HepG2 (cell line): ENCODE measurements around the gene GRB2. TPM values are rescaled to one million over a fixed set of nuclear protein-coding genes. Genes with fewer than 3 reads are reported as not detected.

ENCODE experiments used
- CSRNP2 ChIP-seq: sonication (generic); formaldehyde crosslinking; conservative IDR thresholded peaks from 2 replicates; pipeline ENCODE4 v1.8.0; 2022; ENCODE audit warnings: low read depth, missing genetic modification reagents
- DNMT3B ChIP-seq: conservative IDR thresholded peaks from 2 replicates; pipeline ENCODE4 v1.6.1; 2016; ENCODE audit warnings: missing biosample characterization, control low read depth
- ESRRA ChIP-seq: sonication (generic); formaldehyde crosslinking; IDR thresholded peaks from 2 replicates; pipeline ENCODE4 v1.5.1; 2020; ENCODE audit warnings: mild to moderate bottlenecking, low read depth, missing genetic modification reagents
- GMEB2 ChIP-seq: IDR thresholded peaks from 2 replicates; pipeline ENCODE4 v1.6.1; 2016; ENCODE audit warnings: missing biosample characterization, missing genetic modification reagents, low read depth
- GTF2F1 ChIP-seq: fragments of 150-350 bp; IDR thresholded peaks from 2 replicates; pipeline ENCODE4 v1.6.1; 2014; ENCODE audit warnings: low read length
- KLF12 ChIP-seq: sonication (generic); formaldehyde crosslinking; IDR thresholded peaks from 2 replicates; pipeline ENCODE4 v1.4.0; 2020; ENCODE audit warnings: missing genetic modification reagents, borderline replicate concordance
- MAFF ChIP-seq: IDR thresholded peaks from 2 replicates; pipeline ENCODE4 v1.6.1; 2011; ENCODE audit warnings: low read depth, low read length, improper control_type of control experiment
- NCOR1 ChIP-seq: fragments of 200-600 bp; sonication (generic); IDR thresholded peaks from 2 replicates; pipeline ENCODE4 v1.7.0; 2017; ENCODE audit warnings: antibody characterized with exemption, low read length, borderline replicate concordance
- POGZ ChIP-seq: sonication (generic); formaldehyde crosslinking; IDR thresholded peaks from 2 replicates; pipeline ENCODE4 v1.4.0; 2020; ENCODE audit warnings: mild to moderate bottlenecking, missing genetic modification reagents
- SAFB2 ChIP-seq: sonication (generic); formaldehyde crosslinking; IDR thresholded peaks from 2 replicates; pipeline ENCODE4 v1.5.1; 2020; ENCODE audit warnings: missing genetic modification reagents, low read depth, mild to moderate bottlenecking, borderline replicate concordance
- SATB2 ChIP-seq: sonication (generic); formaldehyde crosslinking; IDR thresholded peaks from 2 replicates; pipeline ENCODE4 v1.5.0; 2020; ENCODE audit warnings: missing genetic modification reagents
- SP1 ChIP-seq, 2 experiments: fragments of 450-650 bp in 1 of 2; sonication (generic) in 1 of 2; formaldehyde crosslinking in 1 of 2; IDR thresholded peaks; 2 replicates each; pipeline versions ENCODE4 v1.4.0 to v1.6.1; 2016 to 2020; ENCODE audit warnings: missing genetic modification reagents in 1 of 2
- SRSF4 ChIP-seq: fragments of 200-400 bp; formaldehyde crosslinking; IDR thresholded peaks from one replicate; pipeline ENCODE4 v1.6.1; 2018; ENCODE audit warnings: mild to moderate bottlenecking, low read depth, low read length, moderate library complexity; ENCODE audit not compliant: poor library complexity, severe bottlenecking
- TCF7L2 ChIP-seq: IDR thresholded peaks from 2 replicates; pipeline ENCODE4 v1.6.1; 2011; ENCODE audit warnings: mild to moderate bottlenecking, low read depth, low read length, moderate library complexity
- TP53 ChIP-seq: sonication (generic); formaldehyde crosslinking; conservative IDR thresholded peaks from 2 replicates; pipeline ENCODE4 v1.4.0; 2020; ENCODE audit warnings: missing genetic modification reagents
- ZFAT ChIP-seq: sonication (generic); formaldehyde crosslinking; conservative IDR thresholded peaks from 2 replicates; pipeline ENCODE4 v1.8.1; 2023; ENCODE audit warnings: missing genetic modification reagents, inconsistent platforms
- ZNF124 ChIP-seq: sonication (generic); formaldehyde crosslinking; IDR thresholded peaks from 2 replicates; pipeline ENCODE4 v1.4.0; 2020; ENCODE audit warnings: missing genetic modification reagents
- ZNF225 ChIP-seq: sonication (generic); formaldehyde crosslinking; IDR thresholded peaks from 2 replicates; pipeline ENCODE4 v1.4.0; 2020; ENCODE audit warnings: mild to moderate bottlenecking, missing genetic modification reagents
- ZNF3 ChIP-seq: IDR thresholded peaks from 2 replicates; pipeline ENCODE4 v1.7.0; 2017; ENCODE audit warnings: inconsistent platforms
- ZNF569 ChIP-seq: sonication (generic); formaldehyde crosslinking; IDR thresholded peaks from 2 replicates; pipeline ENCODE4 v1.5.0; 2020; ENCODE audit warnings: mild to moderate bottlenecking, missing genetic modification reagents, moderate library complexity, borderline replicate concordance
- ZNF660 ChIP-seq: sonication (generic); formaldehyde crosslinking; IDR thresholded peaks from 2 replicates; pipeline ENCODE4 v1.5.1; 2020; ENCODE audit warnings: mild to moderate bottlenecking, low read depth, missing genetic modification reagents, borderline replicate concordance
- ZNF704 ChIP-seq: sonication (generic); formaldehyde crosslinking; IDR thresholded peaks from 2 replicates; pipeline ENCODE4 v1.8.1; 2023; ENCODE audit warnings: mild to moderate bottlenecking, inconsistent platforms, moderate library complexity, missing genetic modification reagents, borderline replicate concordance
- polyA plus RNA-seq, 8 experiments: library from polyadenylated mRNA; depleted of rRNA in 3 of 8; stranded (reverse) in 7 of 8; unstranded in 1 of 8; fragments of >200 nt; fragmentation: Illumina TruSeq in 4 of 8; extraction: Trizol in 4 of 8; gene quantifications; 2 replicates each; pipeline versions ENCODE4 v1.2.1 to v1.2.3, GENCODE V29; 2011 to 2016; ENCODE audit warnings: low read depth in 4 of 8, missing spikeins in 1 of 8, mixed read lengths in 1 of 8; ENCODE audit not compliant: insufficient read depth in 1 of 8
- total RNA-seq, 5 experiments: library from RNA; depleted of rRNA; stranded (reverse); fragments of >200 nt; fragmentation: Illumina TruSeq; extraction: Trizol; gene quantifications; 2 replicates each; pipeline ENCODE4 v1.2.3, GENCODE V29; 2016; ENCODE audit warnings: low read depth in 1 of 5

The GRB2 gene
- total and polyA plus RNA-seq, 2 of the 13 experiments (the other 11 are each of a cell fraction or from before 2014, with no cell fraction given), result 84.6 to 92.3 TPM

- TF ChIP-seq KLF12 (CRISPR knock-in tag) (peak; percentile 76), ZNF569 (CRISPR knock-in tag) (peak; percentile 95; the same call in 1 of the 2 replicates), SATB2 (no peak), GMEB2 (CRISPR knock-in tag) (peak; percentile 77), POGZ (peak; percentile 51), ZNF225 (peak; percentile 83), TCF7L2 (no peak), ESRRA (CRISPR knock-in tag) (0 out of 2 replicates have a peak, but pooled peaks have one; percentile 25), GTF2F1 (no peak), ZNF3 (CRISPR knock-in tag) (no peak), SAFB2 (peak; percentile 90), CSRNP2 (no peak), SP1 (IDR thresholded peaks at IDR 0.05) (no peak), SP1 (CRISPR knock-in tag; IDR thresholded peaks at IDR 0.05) (peak; percentile 84), SRSF4 (no peak), TP53 (CRISPR knock-in tag) (no peak; the same call in 1 of the 2 replicates), MAFF (no peak), ZNF660 (CRISPR knock-in tag) (no peak), ZNF704 (peak; percentile 91), ZNF124 (CRISPR knock-in tag) (peak; percentile 81; the same call in 1 of the 2 replicates), ZFAT (no peak), NCOR1 (peak; percentile 23; the same call in 1 of the 2 replicates), DNMT3B (CRISPR knock-in tag) (no peak)
These were observed 116.2 kb downstream of the GRB2 start, which contains the start of gene SLC25A19 (continued) for GRCh38 chr17:75289115-75289831.
